GM12878 (cell line): ENCODE measurements around the gene PRKCE. TPM values are rescaled to one million over a fixed set of nuclear protein-coding genes. Genes with fewer than 3 reads are reported as not detected.

Experiments used
- ATAC-seq: fragments of 200-7000 bp; cut with Tn5 transposase; 3 replicates; pipeline ENCODE4 v1.9.1; 2020; ENCODE audit warnings: mild to moderate bottlenecking, moderate library complexity
- BruUV-seq: library from RNA; stranded (reverse); fragments of 400-500 nt; replicated peaks from 2 replicates; lab custom pipeline; 2021; lab: Mats Ljungman, UMichigan
- CTCF ChIA-PET: fragments of 300-600 bp; sonication (Branson Sonifier 250); formaldehyde crosslinking; extraction: SDS; loops from one replicate; lab custom pipeline; 2021; ENCODE audit warnings: inconsistent platforms; lab: Yijun Ruan, JAX
- POLR2A ChIA-PET: fragments of 350-600 bp; formaldehyde crosslinking; extraction: SDS; loops from one replicate; lab custom pipeline; 2021; ENCODE audit warnings: inconsistent platforms; lab: Charles Lee
- RAD21 ChIA-PET: fragments of 300-600 bp; sonication (Branson Sonifier 250); formaldehyde crosslinking; loops from one replicate; lab custom pipeline; 2023; ENCODE audit warnings: antibody characterized with exemption; ENCODE audit not compliant: unreplicated experiment; lab: Charles Lee
- SMC1A ChIA-PET: fragments of 300-600 bp; sonication (Branson Sonifier 250); formaldehyde crosslinking; loops from one replicate; lab custom pipeline; 2023; ENCODE audit not compliant: unreplicated experiment, uncharacterized antibody; lab: Charles Lee
- DNase-seq: peaks from one replicate; pipeline ENCODE4 v3.0.0-alpha.2; 2011; ENCODE audit warnings: low read depth, low spot score
- FAIRE-seq: peaks from 3 replicates; lab custom pipeline; 2011; peaks lifted over from hg19 to GRCh38; lab: Jason Lieb, UNC
- H2AFZ ChIP-seq: 2 replicates; pipeline ENCODE4 v1.6.0; 2011; ENCODE audit warnings: low read depth, low read length, control low read depth; ENCODE audit not compliant: control insufficient read depth
- H3K27ac ChIP-seq: 2 replicates; pipeline ENCODE4 v1.5.1; 2011; ENCODE audit warnings: control low read depth; ENCODE audit not compliant: control insufficient read depth, insufficient read depth
- H3K27me3 ChIP-seq, 2 experiments: replicated peaks in 1 of 2; 2 replicates each; pipeline versions ENCODE4 v1.6.0 to v1.6.1; 2011; ENCODE audit warnings: low read length in 1 of 2; ENCODE audit not compliant: control insufficient read depth in 2 of 2, insufficient read depth in 2 of 2
- H3K36me3 ChIP-seq, 2 experiments: 2 replicates each; pipeline ENCODE4 v1.5.1; 2011; ENCODE audit warnings: low read length in 1 of 2; ENCODE audit not compliant: control insufficient read depth in 2 of 2, insufficient read depth in 2 of 2
- H3K4me1 ChIP-seq: 2 replicates; pipeline ENCODE4 v1.6.1; 2011; ENCODE audit warnings: mild to moderate bottlenecking, low read length, moderate library complexity, mixed read lengths; ENCODE audit not compliant: control insufficient read depth, insufficient read depth
- H3K4me2 ChIP-seq: 2 replicates; pipeline ENCODE4 v1.6.0; 2011; ENCODE audit warnings: control low read depth; ENCODE audit not compliant: control insufficient read depth, insufficient read depth
- H3K4me3 ChIP-seq: fragments of 200-600 bp; sonication (generic); 2 replicates; pipeline ENCODE4 v1.5.1; 2016
- H3K79me2 ChIP-seq: 2 replicates; pipeline ENCODE4 v1.6.0; 2011; ENCODE audit warnings: low read length; ENCODE audit not compliant: control insufficient read depth, insufficient read depth
- H3K9ac ChIP-seq: 2 replicates; pipeline ENCODE4 v1.8.0; 2011; ENCODE audit warnings: low read length, control low read depth, mixed read lengths; ENCODE audit not compliant: control insufficient read depth, insufficient read depth
- H3K9me3 ChIP-seq: replicated peaks from 3 replicates; pipeline ENCODE4 v1.5.1; 2011; ENCODE audit warnings: mild to moderate bottlenecking, low read length; ENCODE audit not compliant: control insufficient read depth, insufficient read depth
- H4K20me1 ChIP-seq: 2 replicates; pipeline ENCODE4 v1.6.0; 2011; ENCODE audit not compliant: control insufficient read depth, insufficient read depth
- BMI1 ChIP-seq: fragments of 450-650 bp; IDR thresholded peaks from 2 replicates; pipeline ENCODE4 v1.6.1; 2016; ENCODE audit warnings: mild to moderate bottlenecking, moderate library complexity, borderline replicate concordance
- CBX5 ChIP-seq: sonication (generic); IDR thresholded peaks from 2 replicates; pipeline ENCODE4 v1.6.1; 2016; ENCODE audit warnings: low read depth, moderate library complexity, mild to moderate bottlenecking, inconsistent platforms
- DPF2 ChIP-seq: fragments of 450-650 bp; IDR thresholded peaks from 2 replicates; pipeline ENCODE4 v1.6.1; 2017; ENCODE audit warnings: mild to moderate bottlenecking
- EP300 ChIP-seq, 2 experiments: fragments of 150-350 bp in 1 of 2; IDR thresholded peaks; 2 replicates each; pipeline ENCODE4 v1.6.1; 2011 to 2012; ENCODE audit warnings: low read depth in 2 of 2, low read length in 2 of 2, borderline replicate concordance in 1 of 2, improper control_type of control experiment in 1 of 2, inconsistent platforms in 1 of 2; ENCODE audit not compliant: control insufficient read depth in 1 of 2
- EZH2 ChIP-seq: IDR thresholded peaks from 2 replicates; pipeline ENCODE4 v1.6.1; 2012; ENCODE audit warnings: low read depth, mild to moderate bottlenecking, control low read depth, inconsistent platforms, low read length, borderline replicate concordance; ENCODE audit not compliant: control insufficient read depth
- HDGF ChIP-seq: fragments of 450-650 bp; IDR thresholded peaks from 2 replicates; pipeline ENCODE4 v1.6.1; 2016; ENCODE audit warnings: antibody characterized with exemption
- JUND ChIP-seq: IDR thresholded peaks from 2 replicates; pipeline ENCODE4 v1.6.1; 2012; ENCODE audit warnings: low read depth, mild to moderate bottlenecking, low read length, improper control_type of control experiment, moderate library complexity
- MTA3 ChIP-seq: IDR thresholded peaks from 2 replicates; pipeline ENCODE4 v1.6.1; 2012; ENCODE audit warnings: low read length, inconsistent platforms, borderline replicate concordance
- RAD51 ChIP-seq: fragments of 450-650 bp; IDR thresholded peaks from 2 replicates; pipeline ENCODE4 v1.6.1; 2016; ENCODE audit warnings: moderate library complexity, mild to moderate bottlenecking, inconsistent platforms
- SMARCA5 ChIP-seq: fragments of 450-650 bp; IDR thresholded peaks from 2 replicates; pipeline ENCODE4 v1.6.1; 2017; ENCODE audit warnings: mild to moderate bottlenecking
- SPI1 ChIP-seq: IDR thresholded peaks from 2 replicates; pipeline ENCODE4 v1.6.1; 2011; ENCODE audit warnings: low read depth, mild to moderate bottlenecking, low read length, moderate library complexity, borderline replicate concordance; ENCODE audit not compliant: insufficient read depth
- SUZ12 ChIP-seq: fragments of 200-600 bp; sonication (generic); IDR thresholded peaks from one replicate; pipeline ENCODE4 v1.6.1; 2018; ENCODE audit warnings: antibody characterized with exemption, mild to moderate bottlenecking; ENCODE audit not compliant: unreplicated experiment
- WGBS: methylation state at CpG from one replicate; pipeline ENCODE4 v1.1.6; 2016; ENCODE audit warnings: low lambda C conversion rate; ENCODE audit not compliant: insufficient replicate concordance, insufficient coverage; ENCODE audit errors: missing lambda C conversion rate; 5-methylcytosine and 5-hydroxymethylcytosine counted together
- in situ Hi-C: fragments of 300-500 bp; cut with MboI; formaldehyde crosslinking; loops from 9 replicates; pipeline ENCODE4 v1.14.3; 2018; ENCODE audit warnings: mixed read lengths
- intact Hi-C: fragments of 100-400 bp; cut with micrococcal nuclease; formaldehyde crosslinking; loops from one replicate; pipeline ENCODE4 v1.14.2; 2022; ENCODE audit not compliant: unreplicated experiment
- polyA plus RNA-seq, 11 experiments: library from polyadenylated mRNA; depleted of rRNA in 4 of 11; unstranded in 6 of 11; stranded (reverse) in 5 of 11; fragments of >200 nt; fragmentation: Nextera tagmentation in 4 of 11; fragmentation: Illumina TruSeq in 1 of 11; extraction: Ambion mirVana in 4 of 11; extraction: Trizol in 1 of 11; gene quantifications; 1 replicate in 1 of 11; 2 replicates in 10 of 11; pipeline versions ENCODE4 v1.2.1 to v1.2.3, GENCODE V29; 2011 to 2016; ENCODE audit warnings: inconsistent platforms in 2 of 11, missing spikeins in 2 of 11, low read depth in 1 of 11
- total RNA-seq, 4 experiments: library from RNA; depleted of rRNA in 3 of 4; stranded (reverse); fragments of >200 nt in 3 of 4; fragmentation: Illumina TruSeq in 1 of 4; extraction: Trizol in 1 of 4; gene quantifications; 2 replicates each; pipeline versions ENCODE4 v1.2.1 to v1.2.3, GENCODE V29; 2013 to 2021
- TF ChIP-seq, protein P1 (sequence below): IDR thresholded peaks from 2 replicates; pipeline ENCODE4 v1.6.1; 2011; ENCODE audit warnings: borderline replicate concordance, low read depth, mild to moderate bottlenecking, moderate library complexity, mixed read lengths, low read length; ENCODE audit not compliant: insufficient read depth; ENCODE audit errors: extremely low read length
- TF ChIP-seq, protein P2 (sequence below): IDR thresholded peaks from 2 replicates; pipeline ENCODE4 v1.6.1; 2011; ENCODE audit warnings: low read depth, mild to moderate bottlenecking, low read length, moderate library complexity, borderline replicate concordance; ENCODE audit errors: extremely low read depth

PRKCE gene
- total and polyA plus RNA-seq, 10 of the 15 experiments (the other 5 are each of a cell fraction or from before 2014, with no cell fraction given), result 2.6 to 28.2 (median 11.3) TPM

DNA sequence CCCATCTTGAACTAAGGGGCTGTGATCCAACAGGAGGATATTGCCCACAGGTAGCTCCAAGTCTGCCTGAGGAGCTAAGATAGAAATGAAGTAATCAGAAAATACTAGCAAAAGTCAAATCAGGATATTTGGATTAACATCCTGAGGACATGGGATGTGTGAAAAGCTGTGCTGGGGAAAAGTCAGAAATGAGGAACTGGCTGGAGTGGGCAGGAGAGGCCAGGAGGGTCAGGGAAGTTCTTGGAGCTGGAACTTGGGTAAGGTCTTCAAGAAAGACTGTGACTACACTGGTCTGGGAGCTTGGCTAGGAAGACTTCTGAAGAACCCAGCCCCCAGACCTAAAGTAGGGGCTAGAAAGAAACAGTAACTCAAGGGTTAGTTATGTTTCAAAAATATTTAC, 250.9 kb downstream of the PRKCE start:
- Histone ChIP-seq H3K4me1 (peaks cover 37% of the 10 kb centered on the region), H3K4me2 (no peak overlapping the region), H2AFZ (no peak overlapping the region), H3K36me3 (peaks cover 0 to under 1% of the 10 kb centered on the region in 2 experiments; a peak in 1 of 4 replicates), H3K27ac (peak overlapping the region; percentile 79; the same call in 1 of the 2 replicates), H3K4me3 (no peak overlapping the region), H4K20me1 (no peaks in the 10 kb centered on the region), H3K27me3 (no peaks in the 10 kb centered on the region), H3K9me3 (no peaks in the 10 kb centered on the region), H3K9ac (no peak overlapping the region), H3K79me2 (peaks cover 2% of the 10 kb centered on the region; the same call in 1 of the 2 replicates)
- ChIA-PET POLR2A (interaction anchor here (1.0 to 1.8 kb wide), 5 partner anchors 9 to 59 kb away, joined by 3 to 13 read pairs (median 4); no protein-coding TSS in a partner anchor), RAD21 (interaction anchor here (1.0 to 7.5 kb wide), 6 partner anchors 9 to 68 kb away, joined by 3 to 53 read pairs (median 4); no protein-coding TSS in a partner anchor), SMC1A (interaction anchor here (0.8 to 2.3 kb wide), 12 partner anchors 9 to 69 kb away, joined by 3 to 18 read pairs (median 6); no protein-coding TSS in a partner anchor), CTCF (interaction anchor here (0.8 to 1.9 kb wide), 4 partner anchors 11 to 69 kb away, joined by 3 to 12 read pairs (median 6); no protein-coding TSS in a partner anchor)
- intact Hi-C loops (no loop called here), in situ Hi-C loops (no loop called here)
- TF ChIP-seq SPI1 (peak; percentile 53; the same call in 1 of the 2 replicates), BMI1 (no peak)
- no peak for ATAC-seq
- BruUV-seq, result no TSS peak
- no peak for DNase-seq
- no peak for FAIRE-seq

DNA sequence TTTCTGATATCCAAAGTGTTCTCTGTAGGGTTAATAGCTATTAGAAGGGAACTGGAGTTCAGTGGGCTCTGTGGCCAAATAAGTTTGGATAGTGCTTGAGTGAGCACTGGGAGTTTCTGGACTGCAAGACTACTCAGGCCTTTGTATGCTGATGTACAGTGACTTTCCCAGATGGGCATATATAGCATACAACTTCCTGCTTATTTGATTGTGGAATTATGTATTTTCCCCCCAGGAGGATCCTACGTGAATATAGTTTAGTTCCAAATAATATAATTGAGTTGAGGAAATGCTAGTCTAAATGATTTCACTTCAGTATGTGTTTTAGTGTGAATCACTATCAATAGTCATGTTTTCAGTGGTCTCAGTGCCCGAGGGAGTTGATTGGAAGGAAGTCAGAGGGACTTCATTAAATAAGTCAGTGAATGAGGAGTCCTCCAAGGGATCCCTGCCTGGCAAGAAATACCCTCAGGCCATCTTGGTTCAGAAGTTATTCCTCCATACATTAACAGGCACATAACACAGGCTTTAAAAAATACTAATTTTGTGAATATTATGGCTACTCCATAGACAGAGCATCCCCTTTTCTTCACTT, 251.4 kb downstream of the PRKCE start:
- Histone ChIP-seq H3K79me2 (peaks cover 2% of the 10 kb centered on the region; the same call in 1 of the 2 replicates), H3K4me3 (no peak overlapping the region), H4K20me1 (no peaks in the 10 kb centered on the region), H3K27ac (peak overlapping the region; percentile 79), H2AFZ (no peak overlapping the region), H3K27me3 (no peaks in the 10 kb centered on the region), H3K4me2 (no peak overlapping the region), H3K9me3 (no peaks in the 10 kb centered on the region), H3K4me1 (peaks cover 32% of the 10 kb centered on the region), H3K9ac (no peak overlapping the region), H3K36me3 (peaks cover 0 to 2% of the 10 kb centered on the region in 2 experiments; a peak in 1 of 4 replicates)
- WGBS, result 63% methylated on average over 2 of the region's 2 CpGs
- intact Hi-C loops (no loop called here), in situ Hi-C loops (no loop called here)
- FAIRE-seq (no peak), ATAC-seq (no peak), DNase-seq (no peak)
- no TSS peak for BruUV-seq
- SMC1A ChIA-PET, result interaction anchor here (0.8 to 2.3 kb wide), 14 partner anchors 9 to 69 kb away, joined by 3 to 18 read pairs (median 7); no protein-coding TSS in a partner anchor
- RAD21 ChIA-PET, result interaction anchor here (0.6 to 7.5 kb wide), 6 partner anchors 14 to 108 kb away, joined by 3 to 53 read pairs (median 4); no protein-coding TSS in a partner anchor
- POLR2A ChIA-PET, result interaction anchor here (1.0 to 3.6 kb wide), 8 partner anchors 9 to 59 kb away, joined by 3 to 23 read pairs (median 4); no protein-coding TSS in a partner anchor
- CTCF ChIA-PET, result interaction anchor here (1.0 to 1.9 kb wide), 5 partner anchors 11 to 70 kb away, joined by 3 to 12 read pairs (median 3); no protein-coding TSS in a partner anchor
- TF ChIP-seq, protein P1, sequence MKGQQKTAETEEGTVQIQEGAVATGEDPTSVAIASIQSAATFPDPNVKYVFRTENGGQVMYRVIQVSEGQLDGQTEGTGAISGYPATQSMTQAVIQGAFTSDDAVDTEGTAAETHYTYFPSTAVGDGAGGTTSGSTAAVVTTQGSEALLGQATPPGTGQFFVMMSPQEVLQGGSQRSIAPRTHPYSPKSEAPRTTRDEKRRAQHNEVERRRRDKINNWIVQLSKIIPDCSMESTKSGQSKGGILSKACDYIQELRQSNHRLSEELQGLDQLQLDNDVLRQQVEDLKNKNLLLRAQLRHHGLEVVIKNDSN, result no peak
- TF ChIP-seq HDGF (no peak), SMARCA5 (no peak), DPF2 (no peak), RAD51 (no peak), EP300 (IDR thresholded peaks at IDR 0.05; ENCODE audit: borderline replicate concordance in 1 of 2, control insufficient read depth in 1 of 2, low read depth in 2 of 2, low read length in 2 of 2) (no peak), EZH2 (no peak), SPI1 (no peak), JUND (no peak), MTA3 (no peak), SUZ12 (no peak), CBX5 (no peak)
- TF ChIP-seq, protein P2, sequence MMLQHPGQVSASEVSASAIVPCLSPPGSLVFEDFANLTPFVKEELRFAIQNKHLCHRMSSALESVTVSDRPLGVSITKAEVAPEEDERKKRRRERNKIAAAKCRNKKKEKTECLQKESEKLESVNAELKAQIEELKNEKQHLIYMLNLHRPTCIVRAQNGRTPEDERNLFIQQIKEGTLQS, result no peak
